ENCODE data around the gene PRR19.

The PRR19 gene

DNA sequence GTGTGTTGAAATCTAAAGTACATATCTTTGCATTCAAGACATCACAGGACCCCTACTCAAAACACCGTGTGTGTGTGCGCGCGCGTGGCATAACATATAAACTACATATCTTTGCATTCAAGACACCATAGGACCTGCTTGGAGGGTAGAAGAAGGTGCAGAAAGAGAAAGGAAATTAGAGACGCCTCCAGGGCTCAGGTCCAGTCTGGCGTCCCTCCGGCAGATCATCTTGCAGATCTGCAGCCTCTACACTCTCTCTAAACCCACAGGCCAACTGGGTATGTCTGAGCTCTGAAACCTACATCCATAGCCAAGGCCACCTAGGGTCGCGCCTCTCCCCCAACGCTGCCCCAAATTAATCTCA, 1.2 kb downstream of the PRR19 start:
- no peak for DNase-seq

DNA sequence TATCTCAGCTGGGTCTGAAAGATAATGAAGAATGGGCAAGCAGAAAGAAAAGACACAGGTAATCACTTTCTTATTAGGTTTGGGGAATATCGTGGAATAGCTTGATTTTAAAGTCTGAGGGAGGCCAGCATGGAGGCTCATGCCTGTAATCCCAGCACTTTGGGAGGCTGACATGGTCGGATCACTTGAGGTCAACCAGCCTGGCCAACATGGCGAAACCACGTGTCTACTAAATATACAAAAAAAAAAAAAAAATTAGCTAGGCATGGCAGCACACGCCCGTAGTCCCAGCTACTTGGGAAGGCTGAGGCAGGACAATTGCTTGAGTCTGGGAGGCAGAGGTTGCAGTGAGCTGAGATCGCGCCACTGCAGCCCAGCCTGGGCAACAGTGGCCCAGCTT, 1.9 kb downstream of the PRR19 start:
- no peak for DNase-seq

DNA sequence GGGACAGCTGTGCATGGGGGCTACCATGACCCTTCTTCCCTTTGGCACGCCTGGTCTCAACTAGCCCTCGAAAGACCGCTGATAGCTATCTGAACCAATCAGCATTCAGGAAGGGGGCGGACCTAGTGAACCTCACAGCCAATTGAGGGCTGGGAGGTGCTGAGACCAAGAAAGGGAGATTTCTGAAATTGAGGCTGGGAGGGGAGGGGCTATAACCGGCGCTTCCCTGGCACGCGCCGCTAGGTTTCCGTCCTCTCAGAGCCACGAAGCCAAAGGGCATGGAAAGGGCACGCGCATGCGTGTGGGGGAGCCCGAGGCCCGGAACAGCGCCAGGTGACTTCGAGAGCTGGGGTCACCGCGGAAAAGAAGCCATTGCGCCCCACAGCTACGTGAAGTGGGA, 4.7 kb downstream of the PRR19 start:
- no peak for DNase-seq

DNA sequence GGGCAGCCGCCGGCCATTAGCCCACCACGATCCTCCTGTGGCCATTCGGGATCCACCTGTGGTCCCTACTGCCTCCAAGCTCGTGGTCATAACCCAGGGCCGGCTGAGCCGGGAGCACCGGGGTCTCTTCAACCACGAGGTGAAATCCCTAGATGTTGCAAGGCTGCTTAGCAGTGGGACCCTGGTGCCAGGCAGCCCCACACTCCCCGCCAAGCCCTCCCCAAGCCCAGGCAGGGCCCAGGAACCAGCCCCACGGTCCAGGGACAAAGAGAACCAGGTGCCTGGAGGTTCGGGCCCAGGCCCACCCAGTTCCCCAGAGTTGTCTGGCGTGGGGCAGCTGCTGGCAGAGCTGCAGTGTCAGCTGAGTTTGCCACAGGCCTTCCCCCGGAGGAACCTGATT, 7.8 kb downstream of the PRR19 start:
- DNase-seq = no peak

DNA sequence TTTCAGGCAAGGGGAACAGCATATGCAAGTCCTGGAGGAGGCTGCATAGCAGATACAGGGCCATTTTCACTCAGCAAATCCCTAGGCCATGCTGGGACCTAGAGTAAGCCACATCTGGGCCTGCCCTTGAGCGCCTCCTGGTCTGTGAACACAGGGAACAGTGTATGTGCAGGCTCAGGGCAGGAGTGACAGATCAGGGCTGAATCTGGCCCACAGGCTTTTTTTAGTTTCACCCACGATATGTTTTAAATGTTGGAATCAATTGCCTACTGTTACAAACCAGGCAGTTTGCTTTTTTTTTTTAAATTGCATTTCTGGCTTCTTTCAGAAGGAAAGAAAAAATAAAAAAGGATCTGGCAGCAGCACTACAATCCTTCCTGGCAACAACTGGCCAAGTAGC, 9.7 kb downstream of the PRR19 start:
- DNase-seq = no peak

DNA sequence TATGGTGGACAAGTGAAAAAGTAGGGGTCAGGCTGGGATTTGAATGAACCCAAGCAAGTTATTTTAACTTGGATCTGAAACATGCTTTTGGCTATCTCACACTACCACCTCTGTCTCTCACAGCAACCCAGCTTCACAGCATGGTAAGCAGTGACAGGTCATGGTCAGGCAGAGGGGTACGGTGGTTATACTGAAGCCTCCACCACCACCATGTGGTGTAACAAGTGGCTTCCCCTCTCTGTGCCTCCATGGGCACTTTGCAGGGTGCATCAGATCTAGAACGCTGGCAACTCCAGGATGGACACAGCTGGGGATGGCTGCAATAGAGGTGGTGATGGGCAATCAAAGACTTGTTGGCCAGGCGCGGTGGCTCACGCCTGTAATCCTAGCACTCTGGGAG, 10.4 kb downstream of the PRR19 start:
- no peak for DNase-seq

DNA sequence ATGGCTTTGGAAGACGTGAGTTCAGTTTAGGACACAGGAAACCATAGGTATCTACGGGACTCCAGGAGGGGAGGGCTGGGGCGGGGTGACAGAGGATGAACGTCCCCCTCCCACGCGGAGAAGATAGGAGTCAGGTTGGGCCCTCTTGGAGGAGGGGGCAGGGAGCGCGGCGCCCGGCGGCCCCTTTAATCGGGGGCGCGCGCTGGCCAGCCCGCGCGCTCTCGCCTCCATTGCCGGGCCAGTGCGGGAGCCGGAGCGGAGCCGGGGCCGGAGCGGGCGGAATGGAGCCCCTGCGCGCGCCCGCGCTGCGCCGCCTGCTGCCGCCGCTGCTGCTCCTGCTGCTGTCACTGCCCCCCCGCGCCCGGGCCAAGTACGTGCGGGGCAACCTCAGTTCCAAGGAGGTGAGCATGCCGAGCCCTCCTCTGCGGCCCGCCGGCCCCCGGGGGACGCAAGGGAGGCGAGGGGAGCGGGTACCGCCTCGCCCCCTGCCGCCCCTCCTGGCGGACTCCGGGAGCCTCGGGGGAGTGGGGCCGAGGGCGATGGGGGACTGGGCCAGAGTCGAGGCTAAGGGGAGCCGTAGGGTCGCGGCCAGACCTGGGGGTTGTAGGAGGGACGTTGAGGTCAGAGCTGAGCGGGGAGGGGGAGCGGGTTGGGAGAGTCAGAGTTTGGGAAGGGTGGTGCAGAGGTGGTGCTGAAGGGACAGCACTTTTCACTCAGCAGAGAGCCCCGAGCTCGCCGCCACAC, 11.3 kb downstream of the PRR19 start, which contains the start of gene TMEM145:
TMEM145 (plus strand) TSS at position 214 of the 744 bp plus-strand sequence; CDS start at position 282, 68 bp downstream.
- peak; percentile 48 for DNase-seq

DNA sequence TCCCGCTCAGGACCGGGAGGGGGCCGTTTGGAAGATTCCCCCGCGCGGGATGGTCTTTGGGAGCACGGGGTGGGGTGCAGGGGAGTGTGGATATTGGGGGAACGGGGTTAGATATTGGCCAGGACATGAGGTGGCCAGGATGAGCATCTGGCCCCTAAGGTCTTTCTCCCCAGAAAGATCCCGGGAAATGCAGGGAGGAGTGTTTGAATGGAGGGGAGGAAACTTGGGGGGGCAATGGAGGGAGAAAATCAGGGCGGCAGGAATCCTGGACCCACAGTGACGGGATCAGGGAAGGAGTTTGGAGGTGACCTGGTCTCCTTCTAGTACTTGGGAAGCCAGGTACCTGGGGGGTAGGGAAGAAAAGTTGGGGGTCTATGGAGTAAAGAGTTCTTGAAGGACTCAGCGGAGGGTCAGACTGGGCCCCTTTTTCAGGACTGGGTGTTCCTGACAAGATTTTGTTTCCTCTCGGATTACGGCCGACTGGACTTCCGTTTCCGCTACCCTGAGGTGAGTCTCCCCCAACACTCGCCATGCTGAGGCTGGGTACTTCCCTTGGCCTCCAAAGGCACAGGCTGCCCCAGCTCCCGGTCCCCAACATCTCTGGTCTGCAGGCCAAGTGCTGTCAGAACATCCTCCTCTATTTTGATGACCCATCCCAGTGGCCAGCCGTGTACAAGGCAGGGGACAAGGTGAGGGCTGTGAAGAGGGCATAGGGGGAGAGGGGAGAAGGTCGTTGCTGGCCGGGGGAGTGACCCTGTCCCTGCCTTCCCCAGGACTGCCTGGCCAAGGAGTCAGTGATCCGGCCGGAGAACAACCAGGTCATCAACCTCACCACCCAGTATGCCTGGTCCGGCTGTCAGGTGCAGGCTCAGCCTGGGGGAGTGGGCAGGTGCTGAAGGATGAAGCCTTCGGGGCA, 12.2 kb downstream of the PRR19 start:
- no peak for DNase-seq

DNA sequence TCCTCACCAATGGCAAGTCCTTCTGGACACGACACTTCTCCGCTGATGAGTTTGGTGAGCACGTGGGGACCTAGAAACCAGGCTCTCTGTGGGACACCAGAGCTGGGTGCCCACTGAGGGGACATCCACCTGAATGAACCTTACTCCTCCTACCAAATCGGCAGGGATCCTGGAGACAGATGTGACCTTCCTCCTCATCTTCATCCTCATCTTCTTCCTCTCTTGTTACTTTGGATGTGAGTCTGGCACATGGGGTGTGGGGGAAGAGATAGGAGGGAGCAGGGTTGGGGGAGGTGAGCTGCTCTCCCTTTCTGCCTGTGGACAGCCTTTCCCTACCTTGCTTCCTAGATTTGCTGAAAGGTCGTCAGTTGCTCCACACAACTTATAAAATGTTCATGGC, 13.1 kb downstream of the PRR19 start:
- no peak for DNase-seq

DNA sequence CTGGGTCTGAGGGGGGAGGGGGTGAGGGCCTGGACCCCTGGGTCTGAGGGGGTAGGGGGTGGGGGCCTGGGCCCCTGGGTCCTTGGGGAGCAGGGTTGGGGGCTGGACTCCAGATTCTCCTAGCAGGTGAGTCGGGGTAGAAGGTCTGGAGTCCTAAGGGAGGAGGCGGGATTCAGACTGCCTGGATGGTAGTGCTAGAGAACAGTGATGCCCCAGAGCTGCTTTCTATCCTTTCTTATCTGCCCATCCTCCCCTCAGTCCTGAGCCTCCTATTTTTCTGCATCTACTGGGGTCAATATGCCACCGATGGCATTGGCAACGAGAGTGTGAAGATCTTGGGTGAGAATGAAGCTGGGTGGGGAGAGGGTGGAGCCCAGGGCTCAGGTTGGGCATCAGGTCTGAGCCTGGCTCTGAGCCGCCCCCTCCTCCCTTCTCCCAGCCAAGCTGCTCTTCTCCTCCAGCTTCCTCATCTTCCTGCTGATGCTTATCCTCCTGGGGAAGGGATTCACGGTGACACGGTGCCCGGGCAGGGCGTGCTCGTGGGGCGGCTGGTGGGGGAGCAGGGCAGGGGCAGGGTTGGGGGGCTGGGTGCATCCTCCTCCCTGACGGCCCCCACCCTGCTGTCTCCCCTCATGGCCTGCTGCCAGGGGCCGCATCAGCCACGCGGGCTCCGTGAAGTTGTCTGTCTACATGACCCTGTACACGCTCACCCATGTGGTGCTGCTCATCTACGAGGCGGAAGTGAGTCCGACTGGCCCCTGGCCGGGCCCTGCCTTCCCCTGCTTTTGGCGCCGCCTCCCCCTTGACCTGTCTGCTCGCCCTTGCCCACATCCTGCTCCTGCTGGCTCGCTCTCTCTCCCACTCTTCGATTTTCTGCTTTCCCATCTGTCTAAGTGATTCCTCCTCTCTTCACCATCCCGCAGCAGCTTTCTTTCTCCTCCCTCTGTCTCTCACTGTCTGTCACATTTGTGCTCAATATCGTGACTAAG, 14.6 kb downstream of the PRR19 start:
- DNase-seq = no peak

DNA sequence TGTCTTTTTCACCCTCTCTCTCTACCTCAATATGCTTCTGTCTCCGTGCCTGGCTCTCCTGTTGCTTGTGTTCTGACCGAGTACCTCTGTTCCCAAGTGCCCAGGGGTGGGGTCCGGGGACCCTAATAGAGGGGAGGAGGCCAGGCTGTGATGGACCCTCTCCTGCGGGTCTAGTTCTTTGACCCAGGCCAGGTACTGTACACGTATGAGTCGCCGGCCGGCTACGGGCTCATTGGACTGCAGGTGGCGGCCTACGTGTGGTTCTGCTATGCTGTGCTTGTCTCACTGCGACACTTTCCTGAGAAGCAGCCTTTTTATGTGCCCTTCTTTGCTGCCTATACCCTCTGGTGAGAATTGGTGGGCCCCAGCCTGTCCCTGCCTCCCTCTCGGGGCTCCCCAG, 15.6 kb downstream of the PRR19 start:
- no peak for DNase-seq

DNA sequence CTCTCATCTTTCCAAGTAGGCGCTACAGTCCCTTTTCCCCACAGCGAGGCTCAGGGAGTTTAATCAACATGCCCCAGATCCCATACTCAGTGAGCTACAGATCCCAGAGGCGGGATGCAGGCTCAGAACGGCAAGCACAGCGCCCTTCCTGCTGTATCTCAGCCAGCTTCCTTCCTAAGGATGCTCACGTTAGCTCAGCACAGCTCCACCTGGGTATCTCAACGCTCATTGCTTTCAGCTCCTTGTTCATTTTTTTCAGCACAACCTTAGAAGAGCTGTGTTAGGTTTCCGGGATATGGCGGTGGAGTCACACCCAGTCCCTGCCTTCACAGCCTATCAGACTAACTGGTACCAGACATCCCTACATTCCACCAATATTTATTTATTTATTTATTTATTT, 20.4 kb downstream of the PRR19 start:
- DNase-seq = no peak

DNA sequence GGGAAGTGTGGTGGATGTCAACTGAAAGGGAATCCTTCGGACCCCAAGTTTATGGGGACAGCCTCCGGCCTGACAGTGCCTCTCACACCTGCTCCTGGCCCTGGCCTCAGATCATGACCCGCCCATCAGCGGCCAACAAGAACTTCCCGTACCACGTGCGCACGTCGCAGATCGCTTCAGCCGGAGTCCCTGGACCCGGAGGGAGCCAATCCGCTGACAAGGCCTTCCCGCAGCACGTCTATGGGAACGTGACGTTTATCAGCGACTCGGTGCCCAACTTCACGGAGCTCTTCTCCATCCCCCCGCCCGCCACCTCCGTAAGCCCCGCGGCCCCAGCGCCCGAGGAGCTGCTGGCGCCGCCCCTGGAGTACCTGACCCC, 21.5 kb downstream of the PRR19 start:
- no peak for DNase-seq

DNA sequence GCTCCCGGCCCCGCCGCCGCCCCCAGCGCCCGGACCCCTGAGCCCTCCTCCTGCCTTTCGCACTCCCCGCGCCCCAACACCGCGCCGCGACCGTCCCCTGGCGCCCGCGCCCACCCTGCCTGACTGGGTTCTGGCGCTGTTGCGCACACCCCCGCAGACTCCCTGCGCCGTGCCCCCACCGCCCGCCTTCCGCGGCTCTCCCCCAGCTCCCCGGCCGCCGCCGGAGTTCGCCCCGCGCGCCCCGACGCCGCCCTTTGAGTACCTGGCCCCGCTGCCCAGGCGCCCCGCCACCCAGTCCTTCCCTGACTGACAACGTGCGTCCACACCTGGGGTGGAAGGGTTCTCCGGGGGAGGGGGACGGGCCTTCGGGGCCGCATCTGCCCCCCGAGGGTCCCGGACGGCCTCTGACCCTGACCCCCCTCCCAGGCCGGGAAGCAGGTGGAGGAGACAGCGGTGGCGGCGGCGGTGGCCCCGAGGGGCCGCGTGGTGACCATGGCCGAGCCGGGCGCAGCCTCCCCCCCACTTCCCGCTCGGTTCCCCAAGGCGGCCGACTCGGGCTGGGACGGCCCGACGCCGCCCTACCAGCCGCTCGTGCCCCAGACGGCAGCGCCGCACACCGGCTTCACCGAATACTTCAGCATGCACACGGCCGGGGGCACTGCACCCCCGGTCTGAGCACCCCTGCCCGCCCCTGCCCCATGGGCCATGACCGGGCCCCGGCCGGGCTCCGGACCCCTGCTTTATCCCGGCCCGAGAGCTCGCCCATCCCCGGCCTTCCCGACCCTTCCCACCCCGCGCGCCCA, 22.1 kb downstream of the PRR19 start:
- DNase-seq = peak; percentile 31

DNA sequence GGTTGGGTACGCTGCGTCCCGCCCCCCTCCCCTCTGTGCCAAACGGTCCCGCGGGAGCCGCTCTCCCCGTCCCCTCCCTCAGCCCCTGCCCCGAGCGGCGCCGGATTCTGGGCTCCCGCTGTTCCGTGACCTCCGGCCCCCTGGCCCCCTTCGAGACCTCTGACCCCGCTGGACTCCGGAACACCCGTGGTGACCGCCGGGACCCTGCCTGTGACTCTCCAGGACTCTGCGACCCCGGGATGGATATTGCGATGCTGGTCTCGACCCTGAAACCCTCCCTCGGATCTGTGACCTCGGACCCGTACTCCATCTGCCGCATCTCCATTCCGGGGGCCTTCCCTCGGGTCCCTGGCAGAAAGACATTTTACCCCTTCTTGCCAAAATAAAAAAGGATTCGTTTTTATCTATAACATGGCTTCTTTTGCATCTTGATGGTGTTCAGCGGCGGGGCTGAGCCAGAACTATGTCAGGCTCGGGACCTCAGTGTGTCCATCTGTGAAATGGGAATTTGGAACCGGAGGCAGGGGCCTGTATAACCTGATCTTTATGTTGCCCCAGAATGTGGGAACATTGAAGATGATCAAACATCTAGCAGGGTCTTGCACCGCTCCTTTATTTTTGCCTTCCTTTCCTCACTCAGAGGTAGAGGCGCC, 22.8 kb downstream of the PRR19 start:
- no peak for DNase-seq

DNA sequence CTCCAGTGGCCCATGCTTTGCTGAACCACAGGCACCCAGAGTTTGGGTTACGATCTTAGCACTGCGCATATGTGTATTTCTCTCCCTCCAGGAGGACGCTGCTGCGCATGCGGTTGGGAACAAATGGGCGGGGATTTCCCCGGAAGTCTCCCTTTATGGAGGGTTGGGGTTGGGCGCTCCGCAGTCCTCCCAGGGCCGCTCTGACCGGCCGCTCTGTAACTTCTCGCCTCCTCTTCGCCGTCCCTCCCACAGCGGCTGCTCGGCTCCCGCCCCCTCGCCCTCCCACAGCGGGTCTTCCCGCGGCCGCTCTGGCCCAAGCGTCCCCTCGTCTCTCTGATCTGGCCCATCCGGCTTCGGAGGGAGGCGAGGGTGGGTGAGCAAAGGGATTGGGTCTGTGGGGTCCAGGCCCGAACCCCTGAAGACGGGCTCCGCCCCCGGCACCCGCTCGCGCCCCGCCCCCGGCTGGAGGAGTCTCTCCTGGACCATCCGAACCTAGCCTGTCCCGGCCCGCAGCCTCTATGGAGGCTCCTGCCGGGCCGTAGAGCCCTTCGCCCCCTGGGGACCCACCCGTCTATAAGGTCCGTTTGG, 23.5 kb downstream of the PRR19 start, which contains the start of gene MEGF8:
MEGF8 (plus strand) TSS at position 328 of the 588 bp plus-strand sequence. CDS start 609 bp downstream, outside the sequence.
- peak; percentile 99 for DNase-seq

DNA sequence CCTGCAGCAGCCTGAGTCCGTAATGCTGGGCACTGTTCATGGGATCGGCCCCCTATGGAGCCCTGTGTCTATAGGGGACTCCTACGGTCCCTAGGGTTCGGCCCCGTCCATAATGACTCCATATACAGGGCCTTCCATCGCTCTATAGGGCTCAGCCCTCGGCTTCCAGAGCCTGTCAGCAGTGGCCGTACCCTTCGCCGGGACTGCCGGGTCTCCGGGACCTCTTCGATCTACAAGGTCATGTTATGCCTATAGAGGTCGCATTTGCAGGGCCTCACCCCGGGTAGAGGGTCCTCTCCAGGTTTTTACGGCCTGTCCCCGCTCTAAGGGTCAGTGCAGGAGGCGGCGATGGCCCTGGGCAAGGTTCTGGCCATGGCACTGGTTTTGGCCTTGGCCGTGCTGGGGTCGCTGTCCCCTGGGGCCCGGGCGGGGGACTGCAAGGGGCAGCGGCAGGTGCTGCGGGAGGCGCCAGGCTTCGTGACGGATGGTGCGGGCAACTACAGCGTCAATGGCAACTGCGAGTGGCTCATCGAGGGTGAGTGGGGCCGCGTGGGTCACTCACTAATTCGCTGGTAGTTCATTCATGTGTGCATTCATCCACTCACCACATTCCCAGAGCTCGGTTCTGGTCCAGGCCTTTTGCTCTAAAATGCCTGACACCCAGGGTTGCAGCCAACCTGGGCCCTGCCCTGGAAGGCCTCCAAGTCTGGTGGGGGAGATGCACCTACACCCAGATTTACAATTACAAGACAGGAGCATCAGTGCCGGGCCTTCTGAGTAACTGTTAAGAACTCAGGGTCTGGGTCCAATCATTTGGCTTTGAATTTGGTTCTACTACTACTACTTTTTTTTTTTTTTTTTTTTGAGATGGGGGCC, 24.2 kb downstream of the PRR19 start:
- peak; percentile 21 for DNase-seq

DNA sequence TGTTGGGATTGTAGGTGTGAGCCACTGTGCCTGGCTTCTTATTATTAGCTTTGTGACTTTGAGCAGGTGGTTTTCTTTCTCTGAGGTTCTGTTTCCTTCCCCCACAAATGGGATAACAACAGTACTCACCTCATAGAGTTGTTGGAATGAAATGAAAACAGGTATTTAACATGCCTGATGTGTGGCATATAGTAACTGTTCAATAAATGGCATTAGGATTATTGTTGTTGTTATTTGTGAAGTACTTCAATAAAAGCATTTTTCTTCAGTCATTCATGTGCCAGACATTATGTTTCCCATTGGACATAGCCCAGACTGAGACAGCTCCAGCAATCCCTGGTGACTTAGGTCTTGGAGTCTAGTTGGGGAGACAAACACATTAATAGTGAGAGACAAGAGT, 25.0 kb downstream of the PRR19 start:
- DNase-seq = no peak

DNA sequence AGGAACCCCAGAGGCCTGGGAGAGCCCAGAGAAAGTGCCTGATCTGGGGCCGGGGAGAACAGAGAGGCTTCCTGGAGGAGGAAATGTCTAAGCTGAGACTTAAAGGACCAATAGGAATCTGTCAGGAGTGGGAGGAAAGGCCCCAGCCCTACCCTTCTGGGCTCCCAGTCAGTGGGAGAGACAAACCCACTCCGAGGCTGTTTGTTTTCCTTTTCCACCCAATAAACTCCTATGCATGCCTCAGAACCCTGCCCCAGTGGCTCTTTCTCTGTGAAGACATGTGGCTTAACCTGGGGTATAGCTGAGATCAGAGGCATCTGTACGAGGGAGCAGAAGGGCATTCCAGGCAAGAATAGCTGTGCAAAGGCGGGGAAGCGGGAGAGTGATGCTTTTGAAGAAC, 25.4 kb downstream of the PRR19 start:
- no peak for DNase-seq

DNA sequence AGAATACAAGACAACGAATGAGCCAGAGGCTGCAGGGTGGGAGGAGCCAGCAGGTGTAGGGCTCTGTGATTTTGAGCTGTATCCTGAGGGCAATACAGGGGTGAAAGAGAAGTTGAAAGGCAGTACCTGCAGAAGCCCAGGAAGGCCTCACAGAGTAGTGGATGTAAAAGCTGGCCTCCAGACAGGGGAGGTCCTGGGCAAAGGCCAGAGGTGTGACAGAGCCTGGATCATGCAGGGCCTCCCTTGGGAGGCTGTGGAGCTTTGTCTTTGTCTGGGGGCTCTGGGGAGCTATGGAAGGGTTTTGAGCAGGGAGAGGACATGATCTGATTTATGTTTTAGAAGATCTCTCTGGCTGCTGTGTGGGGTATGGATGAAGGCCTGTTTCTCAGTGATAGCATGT, 26.2 kb downstream of the PRR19 start:
- DNase-seq = no peak

Measured in activated naive CD4-positive, alpha-beta T cell treated with Interleukin-2 at 50 U/mL for 16 hours (primary cell).